SU-DHL-6 (cell line): ENCODE data around the gene BCAN.

ENCODE experiments used
- CTCF ChIP-seq: fragments of 200-600 bp; sonication (generic); IDR thresholded peaks from one replicate; pipeline ENCODE4 v1.5.1; 2017; ENCODE audit warnings: antibody characterized with exemption, mild to moderate bottlenecking, low read length, moderate library complexity; ENCODE audit not compliant: insufficient read depth, poor library complexity, severe bottlenecking
- EZH2phosphoT487 ChIP-seq: fragments of 200-600 bp; sonication (generic), shearing (Covaris generic); conservative IDR thresholded peaks from 2 replicates; pipeline ENCODE4 v1.6.1; 2018; ENCODE audit warnings: mild to moderate bottlenecking, antibody characterized with exemption, low read length, moderate library complexity, mixed read lengths

- TF ChIP-seq CTCF (no peak), EZH2phosphoT487 (no peak)
Measured at GRCh38 chr1:156592158-156592909, 49.6 kb upstream of the BCAN start.
